A549 (cell line): Measurements from ENCODE around the gene TNFSF8. TPM values are rescaled to one million over a fixed set of nuclear protein-coding genes. Genes with fewer than 3 reads are reported as not detected.

Experiments
- ATAC-seq, 2 experiments: fragments of 200-7000 bp in 1 of 2; fragments of >200 bp in 1 of 2; cut with Nextera tagmentation in 1 of 2; cut with Tn5 transposase in 1 of 2; 3 replicates each; pipeline versions ENCODE4 v1.8.0 to v1.9.1; 2018 to 2020; ENCODE audit warnings: mild to moderate bottlenecking in 1 of 2, moderate library complexity in 1 of 2
- CTCF ChIA-PET: fragments of 300-600 bp; sonication (Branson Sonifier 250); formaldehyde crosslinking; extraction: SDS; loops from one replicate; lab custom pipeline; 2021; ENCODE audit warnings: antibody characterized with exemption, inconsistent platforms; lab: Yijun Ruan, JAX
- POLR2A ChIA-PET: fragments of 350-600 bp; formaldehyde crosslinking; extraction: SDS; loops from one replicate; lab custom pipeline; 2021; ENCODE audit warnings: antibody characterized with exemption, inconsistent platforms; lab: Yijun Ruan, JAX
- DNase-seq, 2 experiments: peaks; one replicate each; pipeline versions ENCODE4 v3.0.0 to v3.0.0-alpha.2; 2011 to 2016; ENCODE audit warnings: low read depth in 1 of 2, low spot score in 1 of 2
- FAIRE-seq: peaks from 2 replicates; lab custom pipeline; 2011; peaks lifted over from hg19 to GRCh38; lab: Jason Lieb, UNC
- H3K27ac ChIP-seq, 2 experiments: fragments of >200 bp; sonication (Bioruptor Twin); formaldehyde crosslinking; 3 replicates each; pipeline ENCODE4 v1.5.1; 2016 to 2017
- H3K4me1 ChIP-seq: fragments of >200 bp; sonication (Bioruptor Twin); formaldehyde crosslinking; 3 replicates; pipeline ENCODE4 v1.6.1; 2016
- H3K4me2 ChIP-seq: fragments of >200 bp; sonication (Bioruptor Twin); formaldehyde crosslinking; 3 replicates; pipeline ENCODE4 v1.6.1; 2016
- H3K4me3 ChIP-seq: fragments of >200 bp; sonication (Bioruptor Twin); formaldehyde crosslinking; 3 replicates; pipeline ENCODE4 v1.5.1; 2016
- H3K9me3 ChIP-seq: fragments of >200 bp; sonication (Bioruptor Twin); formaldehyde crosslinking; 3 replicates; pipeline ENCODE4 v1.6.1; 2016
- CEBPB ChIP-seq, 2 experiments: fragments of >200 bp in 1 of 2; sonication (Bioruptor Twin) in 1 of 2; formaldehyde crosslinking in 1 of 2; IDR thresholded peaks; 2 replicates each; pipeline ENCODE4 v1.6.1; 2012 to 2016
- CHD2 ChIP-seq: fragments of 150-350 bp; IDR thresholded peaks from 2 replicates; pipeline ENCODE4 v1.6.1; 2014; ENCODE audit warnings: low read length; ENCODE audit not compliant: partially characterized antibody
- FOSB ChIP-seq: fragments of 250-450 bp; sonication (Bioruptor Pico); IDR thresholded peaks from 2 replicates; pipeline ENCODE4 v1.5.0; 2020; ENCODE audit warnings: mild to moderate bottlenecking, moderate library complexity
- FOSL2 ChIP-seq, 2 experiments: fragments of 450-650 bp in 1 of 2; fragments of >200 bp in 1 of 2; sonication (Bioruptor Twin) in 1 of 2; formaldehyde crosslinking; IDR thresholded peaks; 2 replicates each; pipeline versions ENCODE4 v1.5.0 to v1.6.1; 2016 to 2020; ENCODE audit warnings: mild to moderate bottlenecking in 1 of 2, moderate library complexity in 1 of 2
- FOXS1 ChIP-seq: fragments of 250-450 bp; sonication (Bioruptor Pico); IDR thresholded peaks from 2 replicates; pipeline ENCODE4 v1.5.0; 2020; ENCODE audit warnings: mild to moderate bottlenecking, moderate library complexity
- GATA3 ChIP-seq: IDR thresholded peaks from 2 replicates; pipeline ENCODE4 v1.6.1; 2012; ENCODE audit warnings: borderline replicate concordance
- HDAC2 ChIP-seq: fragments of 200-600 bp; sonication (generic); IDR thresholded peaks from 2 replicates; pipeline ENCODE4 v1.6.1; 2016
- HOXA7 ChIP-seq: fragments of 250-450 bp; sonication (Bioruptor Pico); IDR thresholded peaks from 2 replicates; pipeline ENCODE4 v1.5.0; 2020; ENCODE audit warnings: mild to moderate bottlenecking, moderate library complexity
- JUN ChIP-seq, 2 experiments: fragments of >200 bp; sonication (Bioruptor Twin); formaldehyde crosslinking; IDR thresholded peaks; 2 replicates in 1 of 2; 3 replicates in 1 of 2; pipeline ENCODE4 v1.6.1; 2016 to 2017
- KDM1A ChIP-seq: fragments of 200-600 bp; sonication (generic); IDR thresholded peaks from 2 replicates; pipeline ENCODE4 v1.6.1; 2016; ENCODE audit warnings: low read depth, mild to moderate bottlenecking
- MAZ ChIP-seq: fragments of 150-350 bp; IDR thresholded peaks from 2 replicates; pipeline ENCODE4 v1.6.1; 2014; ENCODE audit warnings: antibody characterized with exemption, low read depth, low read length, borderline replicate concordance
- NFE2L2 ChIP-seq: fragments of 150-350 bp; conservative IDR thresholded peaks from 2 replicates; pipeline ENCODE4 v1.6.1; 2014; ENCODE audit warnings: low read length
- NR3C1 ChIP-seq: fragments of >200 bp; sonication (Bioruptor Twin); formaldehyde crosslinking; IDR thresholded peaks from 3 replicates; pipeline ENCODE4 v1.6.1; 2017
- PHF8 ChIP-seq: fragments of 200-600 bp; sonication (generic); IDR thresholded peaks from 2 replicates; pipeline ENCODE4 v1.6.1; 2016; ENCODE audit warnings: low read depth, mild to moderate bottlenecking, antibody characterized with exemption, moderate library complexity, borderline replicate concordance
- RCOR1 ChIP-seq: fragments of 150-350 bp; IDR thresholded peaks from 2 replicates; pipeline ENCODE4 v1.6.1; 2014; ENCODE audit warnings: antibody characterized with exemption, low read length, low read depth
- SREBF2 ChIP-seq: fragments of 450-650 bp; IDR thresholded peaks from 2 replicates; pipeline ENCODE4 v1.6.1; 2014; ENCODE audit warnings: mild to moderate bottlenecking, moderate library complexity
- ZC3H11A ChIP-seq: fragments of 450-650 bp; IDR thresholded peaks from 2 replicates; pipeline ENCODE4 v1.6.1; 2014; ENCODE audit warnings: antibody characterized with exemption, mild to moderate bottlenecking
- ZFP36 ChIP-seq: fragments of 450-650 bp; IDR thresholded peaks from 2 replicates; pipeline ENCODE4 v1.6.1; 2014; ENCODE audit warnings: borderline replicate concordance; ENCODE audit not compliant: partially characterized antibody
- ZNF302 ChIP-seq: fragments of 250-450 bp; sonication (Bioruptor Pico); IDR thresholded peaks from 2 replicates; pipeline ENCODE4 v1.9.0; 2021; ENCODE audit warnings: inconsistent platforms, mild to moderate bottlenecking, moderate library complexity
- WGBS: methylation state at CpG from one replicate; pipeline ENCODE4 v1.1.6; 2017; ENCODE audit errors: missing lambda C conversion rate; 5-methylcytosine and 5-hydroxymethylcytosine counted together
- polyA plus RNA-seq, 4 experiments: library from polyadenylated mRNA; depleted of rRNA in 3 of 4; stranded (reverse); fragments of >200 nt; fragmentation: RNase III in 1 of 4; extraction: RNeasy Plus Mini Kit Qiagen cat#74134 plus additional on column Dnase treatment in 1 of 4; gene quantifications; 2 replicates in 3 of 4; 3 replicates in 1 of 4; pipeline ENCODE4 v1.2.3, GENCODE V29; 2011 to 2017
- TF ChIP-seq, protein P1 (sequence below): fragments of >200 bp; sonication (Bioruptor Twin); formaldehyde crosslinking; IDR thresholded peaks from 3 replicates; pipeline ENCODE4 v1.5.1; 2016
- TF ChIP-seq, protein P2 (sequence below): IDR thresholded peaks from 2 replicates; pipeline ENCODE4 v1.6.1; 2012
- TF ChIP-seq, protein P3 (sequence below): fragments of >200 bp; sonication (Bioruptor Twin); formaldehyde crosslinking; IDR thresholded peaks from 3 replicates; pipeline ENCODE4 v1.6.1; 2016
- TF ChIP-seq, protein P4 (sequence below): IDR thresholded peaks from 2 replicates; pipeline ENCODE4 v1.6.1; 2012; ENCODE audit warnings: low read depth, borderline replicate concordance
- TF ChIP-seq, protein P5 (sequence below): fragments of >200 bp; sonication (Bioruptor Twin); formaldehyde crosslinking; IDR thresholded peaks from 2 replicates; pipeline ENCODE4 v1.6.1; 2016

The TNFSF8 gene
- polyA plus RNA-seq, 2 of the 4 experiments (the other 2 are of a cell fraction) = not detected

DNA sequence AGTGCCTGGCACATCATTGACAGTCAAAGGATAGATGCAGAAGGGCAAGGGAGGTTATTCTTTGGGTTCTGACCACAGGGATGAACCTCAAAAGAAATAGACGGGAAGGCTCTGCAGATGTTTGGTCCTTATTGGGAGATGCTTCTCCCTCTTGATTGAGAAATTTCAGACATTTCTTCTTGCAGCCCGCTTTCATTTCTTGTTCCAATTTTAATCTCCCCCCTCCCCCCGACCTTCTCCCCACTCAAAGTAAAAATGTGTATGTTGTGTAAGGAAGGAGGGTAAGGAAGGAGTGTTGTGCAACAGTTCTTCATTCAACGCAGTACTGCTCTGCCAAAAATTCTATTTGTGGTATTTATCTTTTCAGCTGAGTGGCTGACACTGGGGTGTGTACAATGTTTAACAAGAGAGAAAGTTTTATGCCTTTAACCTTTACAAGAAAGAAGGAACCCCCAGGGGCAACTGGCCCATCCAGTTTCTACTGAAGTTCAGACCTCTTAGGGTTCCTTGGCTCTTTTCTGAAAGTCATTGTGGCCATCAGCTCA is 78.3 kb downstream of the TNFSF8 start:
- Histone ChIP-seq H3K4me2 (no peak overlapping the region), H3K4me3 (no peak overlapping the region)
- POLR2A ChIA-PET = no interaction called here
- no peak for TF ChIP-seq NR3C1
- no peak for TF ChIP-seq JUN (IDR thresholded peaks at IDR 0.05)
- TF ChIP-seq, protein P1, sequence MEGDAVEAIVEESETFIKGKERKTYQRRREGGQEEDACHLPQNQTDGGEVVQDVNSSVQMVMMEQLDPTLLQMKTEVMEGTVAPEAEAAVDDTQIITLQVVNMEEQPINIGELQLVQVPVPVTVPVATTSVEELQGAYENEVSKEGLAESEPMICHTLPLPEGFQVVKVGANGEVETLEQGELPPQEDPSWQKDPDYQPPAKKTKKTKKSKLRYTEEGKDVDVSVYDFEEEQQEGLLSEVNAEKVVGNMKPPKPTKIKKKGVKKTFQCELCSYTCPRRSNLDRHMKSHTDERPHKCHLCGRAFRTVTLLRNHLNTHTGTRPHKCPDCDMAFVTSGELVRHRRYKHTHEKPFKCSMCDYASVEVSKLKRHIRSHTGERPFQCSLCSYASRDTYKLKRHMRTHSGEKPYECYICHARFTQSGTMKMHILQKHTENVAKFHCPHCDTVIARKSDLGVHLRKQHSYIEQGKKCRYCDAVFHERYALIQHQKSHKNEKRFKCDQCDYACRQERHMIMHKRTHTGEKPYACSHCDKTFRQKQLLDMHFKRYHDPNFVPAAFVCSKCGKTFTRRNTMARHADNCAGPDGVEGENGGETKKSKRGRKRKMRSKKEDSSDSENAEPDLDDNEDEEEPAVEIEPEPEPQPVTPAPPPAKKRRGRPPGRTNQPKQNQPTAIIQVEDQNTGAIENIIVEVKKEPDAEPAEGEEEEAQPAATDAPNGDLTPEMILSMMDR = no peak
- TF ChIP-seq, protein P2, sequence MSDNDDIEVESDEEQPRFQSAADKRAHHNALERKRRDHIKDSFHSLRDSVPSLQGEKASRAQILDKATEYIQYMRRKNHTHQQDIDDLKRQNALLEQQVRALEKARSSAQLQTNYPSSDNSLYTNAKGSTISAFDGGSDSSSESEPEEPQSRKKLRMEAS = no peak
- peak; percentile 36 to 42; a peak in 3 of 4 replicates for TF ChIP-seq CEBPB (IDR thresholded peaks at IDR 0.05)
- no peak for TF ChIP-seq HDAC2
- no peak for TF ChIP-seq CHD2
- TF ChIP-seq, all 56 proteins: peak for 1
- Histone ChIP-seq H3K9me3 (no peaks in the 10 kb centered on the region), H3K27ac (no peak overlapping the region; a peak in 1 of 6 replicates), H3K4me1 (peaks cover 8% of the 10 kb centered on the region; the same call in 1 of the 3 replicates)
- 53% methylated on average over 4 of the region's 4 CpGs for WGBS
- ATAC-seq (no peak), DNase-seq (no peak), FAIRE-seq (no peak)
- CTCF ChIA-PET = no interaction called here

DNA sequence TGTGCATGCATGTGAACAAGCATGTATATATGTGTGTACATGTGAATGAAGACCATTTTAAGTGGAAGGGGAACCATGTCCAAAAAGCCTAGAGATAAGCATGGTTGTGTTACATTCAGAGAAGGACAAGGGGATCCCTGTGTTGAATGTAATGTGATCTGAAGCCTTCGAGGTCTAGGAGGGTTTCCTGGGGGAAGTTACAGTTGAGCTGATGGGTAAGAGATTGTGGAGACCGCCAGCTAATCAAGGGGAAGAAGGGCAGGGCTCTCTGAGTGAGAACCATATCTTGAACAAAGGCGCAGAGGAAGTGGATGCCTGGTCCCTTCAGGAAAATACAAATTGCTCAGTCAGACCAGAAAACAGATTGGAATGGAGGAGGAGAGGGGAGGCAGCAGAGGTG is 79.1 kb downstream of the TNFSF8 start:
- H3K4me1 ChIP-seq = peaks cover 8% of the 10 kb centered on the region; the same call in 1 of the 3 replicates
- no peak for DNase-seq
- H3K4me2 ChIP-seq = no peak overlapping the region
- no peak overlapping the region for H3K27ac ChIP-seq
- TF ChIP-seq HDAC2 (no peak), SREBF2 (no peak), ZC3H11A (no peak), FOSB (CRISPR knock-in tag) (no peak), RCOR1 (no peak), PHF8 (no peak), ZFP36 (no peak), KDM1A (no peak), MAZ (no peak), NFE2L2 (no peak), FOSL2 (IDR thresholded peaks at IDR 0.05) (no peak), FOSL2 (CRISPR knock-in tag; IDR thresholded peaks at IDR 0.05) (no peak), GATA3 (no peak), FOXS1 (no peak), NR3C1 (no peak), ZNF302 (CRISPR knock-in tag) (no peak), HOXA7 (CRISPR knock-in tag) (no peak)
- TF ChIP-seq, protein P3, sequence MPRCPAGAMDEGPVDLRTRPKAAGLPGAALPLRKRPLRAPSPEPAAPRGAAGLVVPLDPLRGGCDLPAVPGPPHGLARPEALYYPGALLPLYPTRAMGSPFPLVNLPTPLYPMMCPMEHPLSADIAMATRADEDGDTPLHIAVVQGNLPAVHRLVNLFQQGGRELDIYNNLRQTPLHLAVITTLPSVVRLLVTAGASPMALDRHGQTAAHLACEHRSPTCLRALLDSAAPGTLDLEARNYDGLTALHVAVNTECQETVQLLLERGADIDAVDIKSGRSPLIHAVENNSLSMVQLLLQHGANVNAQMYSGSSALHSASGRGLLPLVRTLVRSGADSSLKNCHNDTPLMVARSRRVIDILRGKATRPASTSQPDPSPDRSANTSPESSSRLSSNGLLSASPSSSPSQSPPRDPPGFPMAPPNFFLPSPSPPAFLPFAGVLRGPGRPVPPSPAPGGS = no peak
- TF ChIP-seq, protein P4, sequence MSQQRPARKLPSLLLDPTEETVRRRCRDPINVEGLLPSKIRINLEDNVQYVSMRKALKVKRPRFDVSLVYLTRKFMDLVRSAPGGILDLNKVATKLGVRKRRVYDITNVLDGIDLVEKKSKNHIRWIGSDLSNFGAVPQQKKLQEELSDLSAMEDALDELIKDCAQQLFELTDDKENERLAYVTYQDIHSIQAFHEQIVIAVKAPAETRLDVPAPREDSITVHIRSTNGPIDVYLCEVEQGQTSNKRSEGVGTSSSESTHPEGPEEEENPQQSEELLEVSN = no peak
- TF ChIP-seq, protein P2 = no peak
- TF ChIP-seq, protein P5, sequence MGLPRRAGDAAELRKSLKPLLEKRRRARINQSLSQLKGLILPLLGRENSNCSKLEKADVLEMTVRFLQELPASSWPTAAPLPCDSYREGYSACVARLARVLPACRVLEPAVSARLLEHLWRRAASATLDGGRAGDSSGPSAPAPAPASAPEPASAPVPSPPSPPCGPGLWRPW = no peak
- TF ChIP-seq, all 56 proteins: peak for 0
- ChIA-PET CTCF (no interaction called here), POLR2A (no interaction called here)
- ATAC-seq (no peak), FAIRE-seq (no peak)
- no peaks in the 10 kb centered on the region for H3K9me3 ChIP-seq
- H3K4me3 ChIP-seq = no peak overlapping the region
- WGBS = 29% methylated on average over 3 of the region's 3 CpGs

Other genes with a start within 250 kb of the TNFSF8 start
- gene TEX48, start 248.4 kb downstream of the TNFSF8 start, polyA plus RNA-seq (2011; rRNA removed) = 0.16 TPM in 1 of 2 replicates, not detected in the other
- not detected in 3 replicates for gene TEX48, start 248.4 kb downstream of the TNFSF8 start, polyA plus RNA-seq (2017; fragmentation: RNase III; extraction: RNeasy Plus Mini Kit Qiagen cat#74134 plus additional on column Dnase treatment)
- 5.6 and 6.8 TPM in 2 replicates for gene TNFSF15, start 124.6 kb downstream of the TNFSF8 start, polyA plus RNA-seq (2011; rRNA removed)
- gene TNFSF15, start 124.6 kb downstream of the TNFSF8 start, polyA plus RNA-seq (2017; fragmentation: RNase III; extraction: RNeasy Plus Mini Kit Qiagen cat#74134 plus additional on column Dnase treatment) = 1.6 to 3.1 TPM (median 2.8 TPM) in 3 replicates
- gene TNC, start 187.6 kb upstream of the TNFSF8 start, polyA plus RNA-seq (2011; rRNA removed) = 0.50 and 0.74 TPM in 2 replicates
- gene TNC, start 187.6 kb upstream of the TNFSF8 start, polyA plus RNA-seq (2017; fragmentation: RNase III; extraction: RNeasy Plus Mini Kit Qiagen cat#74134 plus additional on column Dnase treatment) = 0.63 to 0.68 TPM (median 0.67 TPM) in 3 replicates